Breast epithelium (tissue), 3 donors: Measurements from ENCODE around the gene ARCN1.

Source experiments
- CTCF ChIP-seq, 3 donors: fragments of 450-650 bp; IDR thresholded peaks; one replicate each; pipeline ENCODE4 v1.5.1; 2016 to 2017; ENCODE audit warnings: antibody characterized with exemption in 3 of 3, mild to moderate bottlenecking in 3 of 3, moderate library complexity in 3 of 3
- POLR2A ChIP-seq: fragments of 450-650 bp; IDR thresholded peaks from one replicate; pipeline ENCODE4 v1.6.1; 2016; ENCODE audit warnings: antibody characterized with exemption, mild to moderate bottlenecking, moderate library complexity
- POLR2AphosphoS5 ChIP-seq, 3 donors: sonication (generic); formaldehyde crosslinking; IDR thresholded peaks; one replicate each; pipeline ENCODE4 v1.6.1; 2017; ENCODE audit warnings: antibody characterized with exemption in 3 of 3

- no peak for TF ChIP-seq POLR2AphosphoS5 (IDR thresholded peaks at IDR 0.05)
- no peak for TF ChIP-seq CTCF (IDR thresholded peaks at IDR 0.05)
- TF ChIP-seq POLR2A, result no peak
Observed at GRCh38 chr11:118602331-118602730, 30.1 kb downstream of the ARCN1 start.
